COLO668 (cell line): Measurements from ENCODE around the gene SHANK1.
A peak's percentile ranks its signal among the peaks of the same experiment; 100 is the strongest.

ENCODE experiments used
- DNase-seq: peaks from one replicate; lab custom pipeline; 2025; ENCODE audit not compliant: unreplicated experiment; lab: John Stamatoyannopoulos, UW

The SHANK1 gene

DNA sequence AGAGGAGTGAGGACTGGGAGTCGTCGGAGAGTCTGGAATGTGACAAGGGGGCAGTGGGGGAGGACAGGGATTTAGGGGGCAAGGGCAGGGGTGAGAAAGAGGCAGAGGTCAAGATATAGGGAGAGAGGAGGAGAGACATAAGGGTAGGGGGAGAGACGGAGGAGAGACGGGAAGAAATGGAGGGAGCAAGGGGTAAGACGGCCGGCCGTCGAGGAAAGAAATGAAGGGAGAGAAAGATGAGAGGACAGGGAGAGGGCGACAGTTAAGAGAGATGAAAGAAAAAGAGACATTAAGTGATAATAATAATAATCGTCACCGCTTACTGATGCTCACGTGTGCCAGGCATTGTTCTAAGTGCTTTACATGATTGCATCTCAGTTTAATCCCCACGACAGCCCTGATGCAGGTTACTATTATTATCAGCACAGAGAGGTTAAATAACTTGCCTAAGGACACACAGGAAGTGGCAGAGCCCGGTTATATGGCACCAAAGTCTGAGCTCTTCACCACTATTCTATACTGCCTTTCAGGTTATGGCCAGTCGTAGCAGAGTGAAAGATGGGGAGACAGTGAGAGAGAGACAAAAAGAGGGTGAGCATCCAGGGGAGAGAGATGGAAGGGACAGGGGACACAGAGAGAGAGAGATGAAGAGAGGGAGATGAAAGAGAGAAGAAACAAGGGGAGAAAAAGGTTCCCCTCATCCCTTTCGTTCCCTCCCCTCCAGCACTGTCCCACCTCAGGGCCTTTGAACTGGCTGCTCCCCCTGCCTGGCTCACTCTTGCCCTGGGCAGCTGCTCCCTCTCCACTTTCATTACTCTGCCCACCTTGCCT, 56.7 kb downstream of the SHANK1 start:
- no peak for DNase-seq

- DNase-seq = no peak
These were observed 57.6 kb downstream of the SHANK1 start for GRCh38 chr19:50661766-50662650.

DNA sequence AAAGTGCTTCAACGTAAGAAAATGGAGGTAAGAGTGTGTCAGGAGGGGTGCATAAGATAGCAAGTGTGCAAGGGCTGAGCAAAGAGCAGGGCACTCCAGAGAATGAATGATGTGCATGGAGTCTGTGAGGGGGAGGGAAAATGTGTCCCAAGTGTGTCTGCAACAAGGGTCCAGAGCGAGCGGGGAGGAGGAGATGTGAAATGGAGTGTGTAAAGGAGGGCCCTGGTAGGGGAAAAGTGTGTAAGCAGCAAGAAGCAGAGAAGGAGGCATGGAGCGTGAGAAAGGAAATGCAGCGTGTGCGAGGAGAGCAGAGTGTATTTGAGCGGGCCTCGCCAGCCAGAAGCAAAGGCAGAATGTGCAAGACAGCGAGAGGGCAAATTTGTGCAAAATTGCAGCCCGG, 58.6 kb downstream of the SHANK1 start:
- no peak for DNase-seq

DNA sequence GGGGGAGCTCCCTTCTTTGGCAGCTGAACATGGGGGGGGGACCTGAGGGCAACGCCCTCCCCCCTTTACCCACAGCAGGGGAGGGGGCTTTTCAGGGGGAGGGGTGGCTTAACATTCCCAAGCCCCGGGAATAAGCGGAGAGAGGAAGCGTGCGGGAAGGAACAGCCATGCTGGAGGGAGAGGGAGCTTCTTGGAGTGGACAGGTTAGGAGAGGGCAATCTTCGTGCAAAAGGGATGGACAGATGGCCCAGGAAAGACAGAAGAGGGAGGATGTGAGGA, 59.6 kb downstream of the SHANK1 start:
- DNase-seq = no peak

DNA sequence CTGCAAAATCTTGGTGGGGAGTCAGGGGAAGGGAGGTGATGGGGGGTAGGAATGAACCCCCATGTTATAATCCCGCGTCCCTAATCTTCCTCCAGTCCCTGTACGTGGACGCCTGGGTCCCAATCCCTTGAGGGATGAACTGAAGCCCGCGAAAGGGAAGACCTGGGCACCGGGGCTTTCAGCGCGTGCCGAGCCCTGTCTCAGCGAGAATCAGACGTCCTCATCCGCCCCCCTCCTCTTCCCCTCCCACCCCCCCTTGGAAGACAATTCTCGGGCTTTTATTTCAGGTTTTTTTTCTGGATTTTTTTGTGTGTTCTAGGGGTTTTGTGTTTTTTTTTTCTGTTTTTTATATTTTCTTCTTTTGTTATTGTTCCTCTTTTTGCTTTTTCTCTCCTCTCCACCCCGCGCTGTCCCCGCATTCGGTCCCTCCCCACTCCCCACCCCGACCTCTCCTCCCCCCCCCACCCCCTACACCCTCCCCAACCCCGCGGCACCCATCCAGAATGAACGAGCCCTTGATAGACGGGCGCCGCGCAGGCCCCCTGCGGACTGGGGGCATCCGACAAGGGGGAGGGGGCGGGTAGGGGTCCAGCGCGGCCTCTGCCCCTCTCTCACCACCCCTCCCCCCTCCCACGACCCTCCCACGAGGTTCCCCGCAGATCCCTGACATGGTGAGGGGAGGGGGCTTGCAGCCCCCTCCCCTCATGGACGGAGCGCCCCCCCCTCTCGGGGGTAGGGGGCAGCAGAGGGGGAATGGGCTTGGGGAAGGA, 60.1 kb downstream of the SHANK1 start:
- no peak for DNase-seq

DNA sequence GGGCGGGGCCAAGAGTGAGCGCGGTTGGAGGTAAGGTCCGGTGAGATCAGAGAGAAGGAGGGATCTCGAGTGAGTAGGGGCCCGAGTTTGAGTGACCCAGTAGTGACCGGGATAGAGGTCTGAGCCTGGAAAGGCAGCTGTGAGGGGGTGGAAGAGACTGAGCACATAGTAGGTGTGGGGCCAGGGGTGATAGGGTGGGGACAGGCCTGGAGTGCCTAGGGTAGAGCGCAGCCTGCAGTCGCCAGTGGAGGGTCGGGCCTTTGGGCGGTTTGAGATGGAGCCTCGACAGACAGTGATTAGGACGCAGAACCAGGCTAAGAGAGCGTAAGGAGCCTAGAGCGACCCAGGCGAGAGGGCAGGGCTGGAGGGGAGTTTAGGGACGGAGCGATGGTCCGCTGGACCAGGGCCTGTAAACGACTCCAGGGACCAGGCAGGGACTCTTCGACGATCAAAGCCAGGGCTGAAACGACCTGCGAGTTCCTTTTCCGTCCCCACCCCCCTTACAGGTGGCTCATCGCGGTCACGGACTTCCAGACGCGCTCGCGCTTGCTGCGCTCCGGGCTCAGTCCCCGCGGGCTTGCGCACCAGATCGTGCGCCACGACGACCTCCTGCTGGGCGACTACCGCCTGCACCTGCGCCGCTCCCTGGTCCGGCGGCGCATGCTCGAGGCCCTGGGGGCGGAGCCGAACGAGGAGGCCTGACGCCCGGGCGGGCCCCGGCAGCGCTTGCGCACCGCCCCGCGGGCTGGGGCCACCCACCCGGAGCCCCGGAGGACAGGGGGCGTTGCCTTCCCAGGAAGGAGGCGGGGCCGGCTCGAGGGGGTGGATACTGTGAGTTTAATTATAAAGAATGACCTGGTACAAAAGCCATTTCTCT, 60.9 kb downstream of the SHANK1 start:
- no peak for DNase-seq

GRCh38 chr19:50657712-50658440, 61.7 kb downstream of the SHANK1 start:
- peak; percentile 86 for DNase-seq

- no peak for DNase-seq
These were observed 62.4 kb downstream of the SHANK1 start for GRCh38 chr19:50657222-50657669.

GRCh38 chr19:50654882-50655281, 64.7 kb downstream of the SHANK1 start:
- no peak for DNase-seq

DNA sequence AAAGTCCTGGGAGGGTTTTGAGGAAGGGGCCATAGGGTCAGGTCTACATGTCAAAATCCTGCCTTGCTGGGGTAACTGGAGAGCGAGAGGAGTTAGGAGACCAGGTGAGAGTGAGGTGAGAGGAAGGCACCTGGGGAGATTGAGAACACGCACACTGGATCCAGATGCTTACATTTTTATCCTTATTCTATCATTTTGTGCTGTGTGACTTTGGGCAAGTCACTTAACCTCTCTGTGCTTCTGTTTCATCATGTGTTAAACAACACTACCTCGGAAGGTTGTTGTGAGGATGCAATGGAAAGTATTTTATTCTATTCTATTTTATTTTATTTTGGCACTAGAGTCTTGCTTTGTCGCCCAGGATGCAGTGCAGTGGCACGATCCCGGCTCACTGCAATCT, 66.9 kb downstream of the SHANK1 start:
- DNase-seq = no peak

DNA sequence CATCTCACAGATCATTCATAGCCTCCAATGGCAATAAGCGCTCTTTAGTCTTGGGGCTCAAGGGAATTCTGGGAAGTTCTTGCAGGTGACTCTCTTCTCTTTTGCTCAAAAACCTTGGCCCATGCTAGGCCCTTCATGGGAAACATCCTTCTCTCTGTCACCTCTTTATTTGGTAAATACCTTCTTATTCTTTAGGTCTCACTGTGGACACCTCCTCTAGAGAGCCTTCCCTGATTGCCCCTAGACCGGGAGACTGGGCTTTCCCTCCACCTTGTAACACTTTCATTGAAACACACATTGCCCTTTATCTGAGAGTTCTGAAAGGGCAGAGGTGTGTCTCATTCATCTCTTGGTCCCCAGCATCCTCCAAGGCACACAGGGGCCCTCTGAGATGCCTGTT, 68.4 kb downstream of the SHANK1 start:
- DNase-seq = no peak

GRCh38 chr19:50649433-50650391, 69.9 kb downstream of the SHANK1 start, which contains the start of gene C19orf81:
C19orf81 (plus strand) TSS chr19:50649445; CDS start chr19:50649445, 0 bp downstream.
- DNase-seq = peak; percentile 9

GRCh38 chr19:50648659-50649058, 70.9 kb downstream of the SHANK1 start:
- no peak for DNase-seq

GRCh38 chr19:50647879-50648615, 71.6 kb downstream of the SHANK1 start:
- no peak for DNase-seq

DNA sequence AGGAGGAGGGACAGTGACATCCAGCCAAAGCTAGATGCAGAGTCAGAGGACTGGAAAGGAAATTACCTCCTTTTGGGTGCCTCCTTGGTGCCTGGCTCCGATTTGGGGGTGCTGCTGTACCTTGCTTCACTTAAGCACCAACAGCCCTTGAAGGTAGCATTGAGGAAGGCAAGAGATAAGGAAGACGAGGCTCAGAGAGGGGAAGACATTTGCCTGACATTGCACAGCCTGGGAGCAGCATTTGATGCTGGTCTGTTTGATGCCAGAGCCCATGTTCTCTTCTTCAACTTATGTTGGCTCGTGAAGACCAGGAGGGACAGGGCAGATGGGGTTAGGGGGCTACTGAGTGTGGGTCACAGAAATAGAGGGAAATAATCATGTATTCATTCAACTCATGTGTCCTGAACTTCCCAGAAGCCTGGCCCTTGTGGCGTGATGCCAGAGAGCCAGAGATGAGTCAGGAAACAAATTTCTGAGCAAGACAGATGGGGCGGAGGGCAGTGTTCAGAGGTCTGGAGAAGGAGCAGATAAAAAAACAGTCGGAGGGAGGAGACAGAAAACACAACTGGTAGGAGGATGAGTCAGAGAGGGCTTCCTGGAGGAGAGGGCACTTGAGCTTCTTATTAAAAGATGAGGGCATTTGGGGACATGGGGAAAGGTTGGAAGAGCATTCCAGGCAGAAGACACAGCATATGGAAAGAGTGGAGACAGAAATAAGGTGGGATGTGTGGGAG, 73.4 kb downstream of the SHANK1 start:
- no peak for DNase-seq

GRCh38 chr19:50645107-50645506, 74.5 kb downstream of the SHANK1 start:
- DNase-seq = no peak

DNA sequence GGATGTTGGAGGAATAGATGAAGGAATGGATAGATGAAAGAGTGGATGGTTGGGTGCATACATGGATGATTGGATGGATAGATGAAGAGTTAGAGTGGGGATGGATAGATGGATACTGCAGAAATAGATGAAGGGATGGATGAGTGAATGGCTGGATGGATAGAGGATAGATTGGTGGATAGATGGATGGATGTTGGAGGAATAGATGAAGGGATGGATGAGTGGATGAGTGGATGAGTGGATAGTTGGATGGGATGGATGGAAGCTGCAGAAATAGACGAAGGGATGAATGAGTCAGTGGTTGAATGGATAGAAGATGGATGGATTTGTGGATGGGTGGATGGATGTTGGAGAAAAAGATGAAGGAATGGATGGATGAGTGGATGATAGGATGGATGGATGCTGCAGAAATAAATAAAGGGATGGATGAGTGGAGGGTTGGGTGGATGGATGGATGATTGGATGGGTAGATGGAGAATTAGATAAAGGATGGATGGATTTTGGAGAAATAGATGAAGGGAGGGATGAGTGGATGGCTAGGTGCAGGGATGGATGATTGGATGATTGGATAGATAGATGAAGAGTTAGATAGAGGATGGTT, 75.2 kb downstream of the SHANK1 start:
- no peak for DNase-seq
